Lung (tissue), 12 donors: ENCODE measurements around the gene RAB3IP. TPM values are rescaled to one million over a fixed set of nuclear protein-coding genes. Genes with fewer than 3 reads are reported as not detected.
"Not testable (repeated sequence)": the region's sequence is repeated elsewhere in the genome, so short reads cannot be mapped to it uniquely, and the experiment has no call there.

Experiments used
- ATAC-seq: fragments of 200-7000 bp; cut with Tn5 transposase; one replicate; pipeline ENCODE4 v1.9.1; 2020; ENCODE audit warnings: moderate number of reproducible peaks; ENCODE audit not compliant: insufficient read depth, low FRiP score
- DNase-seq, 3 donors: peaks; one replicate each; pipeline ENCODE4 v3.0.0-alpha.2; 2013 to 2017
- H3K27ac ChIP-seq, 2 donors: one replicate each; pipeline ENCODE4 v1.5.1; 2013; ENCODE audit warnings: mild to moderate bottlenecking in 2 of 2, moderate library complexity in 2 of 2, control low read depth in 1 of 2, inconsistent platforms in 1 of 2, low read depth in 1 of 2, low read length in 1 of 2
- H3K27me3 ChIP-seq, 3 donors: one replicate each; pipeline ENCODE4 v1.5.1; 2013; ENCODE audit warnings: low read length in 2 of 3; ENCODE audit not compliant: control insufficient read depth in 3 of 3, insufficient read depth in 3 of 3
- H3K36me3 ChIP-seq, 4 donors: one replicate each; pipeline ENCODE4 v1.5.1; 2013; ENCODE audit warnings: low read length in 4 of 4, mild to moderate bottlenecking in 1 of 4, moderate library complexity in 1 of 4; ENCODE audit not compliant: control insufficient read depth in 4 of 4, insufficient read depth in 4 of 4
- H3K4me1 ChIP-seq, 5 donors: one replicate each; pipeline ENCODE4 v1.5.1; 2013; ENCODE audit warnings: low read length in 5 of 5, mild to moderate bottlenecking in 2 of 5, moderate library complexity in 1 of 5; ENCODE audit not compliant: control insufficient read depth in 5 of 5, insufficient read depth in 5 of 5
- H3K4me3 ChIP-seq: one replicate; pipeline ENCODE4 v1.5.1; 2013; ENCODE audit warnings: mild to moderate bottlenecking, control low read depth, moderate library complexity
- H3K9ac ChIP-seq, 2 donors: one replicate each; pipeline ENCODE4 v1.5.1; 2013; ENCODE audit warnings: low read length in 2 of 2, control low read depth in 1 of 2; ENCODE audit not compliant: insufficient read depth in 1 of 2
- H3K9me3 ChIP-seq, 4 donors: one replicate each; pipeline ENCODE4 v1.5.1; 2013; ENCODE audit warnings: low read length in 3 of 4, mild to moderate bottlenecking in 1 of 4, moderate library complexity in 1 of 4; ENCODE audit not compliant: control insufficient read depth in 4 of 4, insufficient read depth in 3 of 4
- CTCF ChIP-seq: IDR thresholded peaks from 2 replicates; pipeline ENCODE4 v1.5.1; 2012; ENCODE audit warnings: mild to moderate bottlenecking; ENCODE audit errors: control extremely low read depth, extremely low read depth
- WGBS, 2 donors: extraction: QIAGEN DNeasy Blood & Tissue Kit; methylation state at CpG; one replicate each; pipeline ENCODE4 v1.1.7; 2013; 5-methylcytosine and 5-hydroxymethylcytosine counted together
- polyA plus RNA-seq, 2 donors: library from polyadenylated mRNA; stranded (reverse); fragments of 200-250 nt; gene quantifications; one replicate each; pipeline ENCODE4 v1.2.1, GENCODE V29; 2013
- total RNA-seq, 2 donors: library from RNA; depleted of rRNA in 1 of 2; stranded (reverse); fragments of >200 nt in 1 of 2; gene quantifications; one replicate each; pipeline ENCODE4 v1.2.1, GENCODE V29; 2014 to 2021
- donor health status: control.
- donor health status: control.
- donor health status: Bipolar disorder and iron deficiency.
- donor health status: healthy.
- donor health status: DM: yes; HTN: yes; CAD: no.

Gene RAB3IP
- total and polyA plus RNA-seq, 4 donors: 13.2 to 77.0 (median 30.5) TPM

GRCh38 chr12:69844416-69844815 lies 105.8 kb downstream of the RAB3IP start:
- H3K4me3 ChIP-seq: no peak overlapping the region
- no peak for DNase-seq
- no peak for ATAC-seq
- no peaks in the 10 kb centered on the region for H3K4me1 ChIP-seq
- H3K27ac ChIP-seq: no peak overlapping the region
- no peak overlapping the region for H3K9ac ChIP-seq
- H3K36me3 ChIP-seq: no peaks in the 10 kb centered on the region
- H3K9me3 ChIP-seq: no peaks in the 10 kb centered on the region
- no peak for TF ChIP-seq CTCF
- 90 to 95% methylated on average over 7 of the region's 7 CpGs for WGBS, 2 donors
- no peaks in the 10 kb centered on the region for H3K27me3 ChIP-seq

- Histone ChIP-seq H3K9me3 (no peaks in the 10 kb centered on the region), H3K27me3 (no peaks in the 10 kb centered on the region), H3K36me3 (no peaks in the 10 kb centered on the region), H3K4me3 (no peak overlapping the region), H3K27ac (no peak overlapping the region), H3K9ac (no peak overlapping the region), H3K4me1 (no peaks in the 10 kb centered on the region)
- WGBS, 2 donors: 86 to 91% methylated on average over 4 of the region's 4 CpGs
- DNase-seq (no peak), ATAC-seq (no peak)
- TF ChIP-seq CTCF: no peak
Measured at GRCh38 chr12:69844836-69845235, 106.2 kb downstream of the RAB3IP start.

GRCh38 chr12:69846976-69847375 lies 108.3 kb downstream of the RAB3IP start:
- no peak for TF ChIP-seq CTCF
- ATAC-seq: no peak

GRCh38 chr12:69851976-69852375 lies 113.3 kb downstream of the RAB3IP start:
- H3K9ac ChIP-seq: no peak overlapping the region
- peaks cover 0 to 5% (median 0%) of the 10 kb centered on the region in 4 donors for H3K9me3 ChIP-seq
- H3K36me3 ChIP-seq: no peaks in the 10 kb centered on the region
- no peak overlapping the region for H3K27ac ChIP-seq
- H3K4me1 ChIP-seq: no peaks in the 10 kb centered on the region
- TF ChIP-seq CTCF: no peak
- H3K27me3 ChIP-seq: no peaks in the 10 kb centered on the region
- no peak overlapping the region for H3K4me3 ChIP-seq
- no peak for ATAC-seq
- 87 to 93% methylated on average over 2 of the region's 2 CpGs for WGBS, 2 donors
- DNase-seq: no peak

More at GRCh38 chr12:69846976-69847375, 108.3 kb downstream of the RAB3IP start:
- no peak overlapping the region for H3K27ac ChIP-seq
- no peaks in the 10 kb centered on the region for H3K9me3 ChIP-seq
- no peak for DNase-seq
- no peaks in the 10 kb centered on the region for H3K36me3 ChIP-seq
- no peaks in the 10 kb centered on the region for H3K27me3 ChIP-seq
- no peaks in the 10 kb centered on the region for H3K4me1 ChIP-seq
- no peak overlapping the region for H3K4me3 ChIP-seq
- no peak overlapping the region for H3K9ac ChIP-seq

- not testable (repeated sequence) for H3K9ac ChIP-seq, H3K27me3 ChIP-seq, H3K4me1 ChIP-seq, H3K9me3 ChIP-seq, H3K27ac ChIP-seq, DNase-seq, ATAC-seq, H3K4me3 ChIP-seq, H3K36me3 ChIP-seq
- WGBS, 2 donors: 95 to 96% methylated on average over 59 to 61 of the region's 61 CpGs
Measured at GRCh38 chr12:69853176-69853961, 114.7 kb downstream of the RAB3IP start.
